ENCODE results near the gene ADGRG3. TPM values are rescaled to one million over a fixed set of nuclear protein-coding genes. Genes with fewer than 3 reads are reported as not detected.
A peak's percentile ranks its signal among the peaks of the same experiment; 100 is the strongest.

The ADGRG3 gene
- total RNA-seq, 2 experiments from 2014 or later = not detected

GRCh38 chr16:57628783-57629293 is 39.3 kb upstream of the ADGRG3 start:
- Mint-ChIP-seq H3K27me3 (peaks cover 9% of the 10 kb centered on the region), H3K9me3 (no peaks in the 10 kb centered on the region), H3K27ac (peak overlapping the region; percentile 57), H3K36me3 (ENCODE audit: low read depth) (no peaks in the 10 kb centered on the region), H3K4me1 (ENCODE audit: low read depth) (peaks cover 14% of the 10 kb centered on the region), H3K4me3 (peak overlapping the region; percentile 61)
- DNase-seq = no peak
- POLR2A ChIA-PET = no interaction called here
- no peak for TF ChIP-seq CTCF (IDR thresholded peaks at IDR 0.05)
- CTCF ChIA-PET = interaction anchor here (0.9 to 3.0 kb wide), 3 partner anchors 19 to 28 kb away, joined by 3 to 17 read pairs (median 7); no protein-coding TSS in a partner anchor
- intact Hi-C loops (cut with micrococcal nuclease) = no loop called here
- ATAC-seq = no peak

GRCh38 chr16:57629516-57630406 is 38.3 kb upstream of the ADGRG3 start:
- no peak for DNase-seq
- Mint-ChIP-seq H3K9me3 (no peaks in the 10 kb centered on the region), H3K4me1 (ENCODE audit: low read depth) (peaks cover 14% of the 10 kb centered on the region), H3K36me3 (ENCODE audit: low read depth) (no peaks in the 10 kb centered on the region), H3K27me3 (peaks cover 9% of the 10 kb centered on the region), H3K4me3 (no peak overlapping the region), H3K27ac (no peak overlapping the region)
- ATAC-seq = no peak
- TF ChIP-seq CTCF (IDR thresholded peaks at IDR 0.05) = no peak
- CTCF ChIA-PET = interaction anchor here (0.9 to 2.7 kb wide), 3 partner anchors 12 to 53 kb away, joined by 5 to 14 read pairs (median 7); no protein-coding TSS in a partner anchor
- intact Hi-C loops (cut with micrococcal nuclease) = no loop called here
- POLR2A ChIA-PET = interaction anchor here (1.0 kb wide), 1 partner anchor 10 kb away, joined by 3 read pairs; no protein-coding TSS in a partner anchor

GRCh38 chr16:57630407-57630797 is 37.7 kb upstream of the ADGRG3 start:
- ChIA-PET CTCF (interaction anchor here (0.9 to 2.7 kb wide), 3 partner anchors 11 to 53 kb away, joined by 5 to 14 read pairs (median 7); no protein-coding TSS in a partner anchor), POLR2A (no interaction called here)
- no peak overlapping the region for H3K4me3 Mint-ChIP-seq
- TF ChIP-seq CTCF (IDR thresholded peaks at IDR 0.05) = no peak
- no peaks in the 10 kb centered on the region for H3K9me3 Mint-ChIP-seq
- intact Hi-C loops (cut with micrococcal nuclease) = no loop called here
- H3K27me3 Mint-ChIP-seq = peaks cover 9% of the 10 kb centered on the region
- no peak for DNase-seq
- H3K27ac Mint-ChIP-seq = no peak overlapping the region
- no peak for ATAC-seq
- H3K36me3 Mint-ChIP-seq (ENCODE audit: low read depth) = no peaks in the 10 kb centered on the region
- H3K4me1 Mint-ChIP-seq (ENCODE audit: low read depth) = peaks cover 14% of the 10 kb centered on the region

GRCh38 chr16:57630931-57631845 is 36.9 kb upstream of the ADGRG3 start:
- no peak overlapping the region for H3K4me3 Mint-ChIP-seq
- POLR2A ChIA-PET = no interaction called here
- no peak for ATAC-seq

More at GRCh38 chr16:57630931-57631845, 36.9 kb upstream of the ADGRG3 start:
- Mint-ChIP-seq H3K9me3 (no peaks in the 10 kb centered on the region), H3K27me3 (peaks cover 9% of the 10 kb centered on the region), H3K27ac (no peak overlapping the region), H3K36me3 (ENCODE audit: low read depth) (no peaks in the 10 kb centered on the region), H3K4me1 (ENCODE audit: low read depth) (peaks cover 14% of the 10 kb centered on the region)
- intact Hi-C loops (cut with micrococcal nuclease) = no loop called here
- CTCF ChIA-PET = interaction anchor here (0.9 to 2.7 kb wide), 3 partner anchors 10 to 54 kb away, joined by 5 to 14 read pairs (median 7); no protein-coding TSS in a partner anchor
- DNase-seq = no peak
- TF ChIP-seq CTCF (IDR thresholded peaks at IDR 0.05) = no peak
